Stimulated activated CD8-positive, alpha-beta memory T cell treated with anti-CD3 and anti-CD28 coated beads, Interleukin-12 subunit alpha, Interleukin-12 subunit beta, amount 100 ng/mL, for 1 hour (primary cell): Measurements from ENCODE around the gene GCC2.
"Not testable (repeated sequence)": the region's sequence is repeated elsewhere in the genome, so short reads cannot be mapped to it uniquely, and the experiment has no call there.

Source experiments
- DNase-seq: peaks from one replicate; pipeline ENCODE4 v3.0.0-alpha.2; 2020; ENCODE audit warnings: low read depth

GCC2 gene

GRCh38 chr2:108525258-108525657 lies 76.3 kb downstream of the GCC2 start:
- not testable (repeated sequence) for DNase-seq

- no peak for DNase-seq
Measured at GRCh38 chr2:108531674-108532055, 82.7 kb downstream of the GCC2 start.

- DNase-seq = peak; percentile 78
Measured at GRCh38 chr2:108533832-108534583, 85.0 kb downstream of the GCC2 start, which contains the start of gene LIMS1. TSS of gene LIMS1 (plus strand) at chr2:108534470. CDS start at chr2:108534563, 93 bp downstream.

GRCh38 chr2:108534584-108535356 lies 85.8 kb downstream of the GCC2 start:
- no peak for DNase-seq

- DNase-seq = no peak
Measured at GRCh38 chr2:108535357-108535631, 86.3 kb downstream of the GCC2 start.

GRCh38 chr2:108536133-108536780 lies 87.3 kb downstream of the GCC2 start:
- DNase-seq = no peak

- DNase-seq = no peak
Measured at GRCh38 chr2:108536911-108537310, 87.9 kb downstream of the GCC2 start.

- DNase-seq = no peak
Measured at GRCh38 chr2:108538000-108538625, 89.1 kb downstream of the GCC2 start.

GRCh38 chr2:108541451-108541850 lies 92.4 kb downstream of the GCC2 start:
- no peak for DNase-seq

GRCh38 chr2:108542071-108542470 lies 93.1 kb downstream of the GCC2 start:
- DNase-seq = no peak

GRCh38 chr2:108547606-108548005 lies 98.6 kb downstream of the GCC2 start:
- DNase-seq = no peak

- no peak for DNase-seq
Measured at GRCh38 chr2:108548208-108549003, 99.4 kb downstream of the GCC2 start.

GRCh38 chr2:108552566-108552965 lies 103.6 kb downstream of the GCC2 start:
- no peak for DNase-seq

- DNase-seq = no peak
Measured at GRCh38 chr2:108553209-108553919, 104.4 kb downstream of the GCC2 start.

GRCh38 chr2:108554528-108554927 lies 105.5 kb downstream of the GCC2 start:
- DNase-seq = no peak

- DNase-seq = no peak
Measured at GRCh38 chr2:108555572-108555971, 106.6 kb downstream of the GCC2 start.

- not testable (repeated sequence) for DNase-seq
Measured at GRCh38 chr2:108556581-108556980, 107.6 kb downstream of the GCC2 start.
